WTC11 (cell line): ENCODE measurements around the gene MEA1. TPM values are rescaled to one million over a fixed set of nuclear protein-coding genes. Genes with fewer than 3 reads are reported as not detected.

Source experiments
- ATAC-seq: fragments of 200-7000 bp; cut with Tn5 transposase; 2 replicates; pipeline ENCODE4 v1.10.0; 2021; ENCODE audit warnings: mild to moderate bottlenecking, moderate library complexity
- CTCF ChIA-PET: fragments of 300-600 bp; sonication (Branson Sonifier 250); formaldehyde crosslinking; loops from one replicate; lab custom pipeline; 2021; ENCODE audit warnings: antibody characterized with exemption; lab: Charles Lee
- POLR2A ChIA-PET: fragments of 350-600 bp; sonication (Branson Sonifier 250); formaldehyde crosslinking; loops from one replicate; lab custom pipeline; 2021; ENCODE audit warnings: antibody characterized with exemption; lab: Charles Lee
- DNase-seq: peaks from one replicate; pipeline ENCODE4 v3.0.0; 2021; ENCODE audit warnings: low spot score
- H3K27ac Mint-ChIP-seq: 2 replicates; pipeline ENCODE4 v1.8.0; 2021; ENCODE audit warnings: mixed read lengths
- H3K27me3 Mint-ChIP-seq: 2 replicates; pipeline ENCODE4 v1.8.0; 2021; ENCODE audit warnings: low read depth, mild to moderate bottlenecking, moderate library complexity, mixed read lengths
- H3K36me3 Mint-ChIP-seq: 2 replicates; pipeline ENCODE4 v1.8.0; 2021; ENCODE audit warnings: mixed read lengths
- H3K4me1 Mint-ChIP-seq: 2 replicates; pipeline ENCODE4 v1.8.0; 2022; ENCODE audit warnings: mixed read lengths
- H3K4me3 Mint-ChIP-seq: 2 replicates; pipeline ENCODE4 v1.8.0; 2021; ENCODE audit warnings: mild to moderate bottlenecking, moderate library complexity, mixed read lengths
- H3K9me3 Mint-ChIP-seq: 2 replicates; pipeline ENCODE4 v1.8.0; 2021; ENCODE audit warnings: mixed read lengths
- AFF4 ChIP-seq: sonication (generic); formaldehyde crosslinking; IDR thresholded peaks from 2 replicates; pipeline ENCODE4 v1.8.1; 2023; ENCODE audit warnings: mild to moderate bottlenecking, missing genetic modification reagents, borderline replicate concordance
- ARID4B ChIP-seq: sonication (generic); formaldehyde crosslinking; IDR thresholded peaks from 2 replicates; pipeline ENCODE4 v1.8.0; 2023; ENCODE audit warnings: missing genetic modification reagents, mild to moderate bottlenecking, borderline replicate concordance
- E2F1 ChIP-seq: sonication (generic); formaldehyde crosslinking; IDR thresholded peaks from 2 replicates; pipeline ENCODE4 v1.8.0; 2022; ENCODE audit warnings: mild to moderate bottlenecking, missing genetic modification reagents
- EMX1 ChIP-seq: fragments of 250-450 bp; sonication (Bioruptor Pico); IDR thresholded peaks from 2 replicates; pipeline ENCODE4 v1.8.0; 2021; ENCODE audit warnings: mild to moderate bottlenecking
- ESRRA ChIP-seq: sonication (generic); formaldehyde crosslinking; IDR thresholded peaks from 2 replicates; pipeline ENCODE4 v1.8.1; 2022; ENCODE audit warnings: mild to moderate bottlenecking, missing genetic modification reagents, borderline replicate concordance
- HMGXB4 ChIP-seq: sonication (generic); formaldehyde crosslinking; IDR thresholded peaks from 2 replicates; pipeline ENCODE4 v1.8.1; 2023; ENCODE audit warnings: mild to moderate bottlenecking, moderate library complexity, missing genetic modification reagents
- SMAD4 ChIP-seq: sonication (generic); formaldehyde crosslinking; IDR thresholded peaks from 2 replicates; pipeline ENCODE4 v1.8.0; 2022; ENCODE audit warnings: mild to moderate bottlenecking, missing genetic modification reagents
- SP1 ChIP-seq: sonication (generic); formaldehyde crosslinking; conservative IDR thresholded peaks from 2 replicates; pipeline ENCODE4 v1.8.1; 2022; ENCODE audit warnings: missing genetic modification reagents
- TEAD4 ChIP-seq: sonication (generic); formaldehyde crosslinking; IDR thresholded peaks from 2 replicates; pipeline ENCODE4 v1.8.0; 2022; ENCODE audit warnings: mild to moderate bottlenecking, missing genetic modification reagents
- ZNF532 ChIP-seq: fragments of 250-450 bp; sonication (Bioruptor Pico); IDR thresholded peaks from 2 replicates; pipeline ENCODE4 v1.9.0; 2021; ENCODE audit warnings: mild to moderate bottlenecking, borderline replicate concordance
- total RNA-seq: library from RNA; stranded (reverse); gene quantifications from 3 replicates; pipeline ENCODE4 v1.2.3, GENCODE V29; 2021
- TF ChIP-seq, protein P1 (sequence below): sonication (generic); formaldehyde crosslinking; IDR thresholded peaks from 2 replicates; pipeline ENCODE4 v1.8.1; 2023; ENCODE audit warnings: mild to moderate bottlenecking, missing genetic modification reagents

The MEA1 gene
- total RNA-seq, 1 experiment from 2014 or later = 85.0 TPM

DNA sequence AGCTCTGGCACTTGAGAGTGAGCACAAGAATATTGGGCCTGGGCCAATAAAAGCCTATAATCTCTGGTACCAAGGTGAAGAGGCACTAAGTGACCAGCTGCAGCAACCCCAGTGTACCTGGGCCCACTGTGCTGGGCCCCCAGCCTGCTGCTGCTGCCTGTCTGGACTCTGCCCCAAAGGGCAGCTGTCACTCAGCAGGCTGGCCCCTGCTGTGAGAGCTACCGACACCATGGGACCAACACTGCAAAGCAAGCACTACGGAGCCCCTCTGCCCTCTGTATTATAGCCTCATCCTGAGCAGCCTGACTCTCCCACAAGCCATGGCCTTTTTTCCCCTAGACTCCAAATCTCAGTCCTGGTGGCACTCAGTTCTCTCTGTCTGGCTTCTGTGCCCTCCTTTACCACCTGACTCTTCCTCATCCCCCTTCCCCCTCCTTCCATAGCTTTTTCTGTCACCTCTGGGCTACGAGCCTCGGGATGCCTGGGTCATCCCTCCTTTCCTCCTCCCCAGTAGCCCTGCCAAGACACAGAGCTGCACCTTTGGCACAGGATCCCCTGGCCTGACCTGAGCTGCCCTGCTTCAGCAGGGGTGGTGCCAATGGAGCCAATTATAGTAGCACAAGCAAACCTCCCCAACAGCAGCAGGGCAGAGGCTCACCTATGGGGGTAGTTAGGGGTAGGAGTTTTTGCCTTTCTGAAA, 21.9 kb upstream of the MEA1 start:
- CTCF ChIA-PET = interaction anchor here (1.0 to 2.5 kb wide), 3 partner anchors 14 to 108 kb away, joined by 3 to 10 read pairs (median 6); partner anchors contain the start of genes KLHDC3, MEA1 and RRP36

More for the DNA sequence above, 21.9 kb upstream of the MEA1 start:
- Mint-ChIP-seq H3K4me3 (no peak overlapping the region), H3K27me3 (no peaks in the 10 kb centered on the region), H3K4me1 (no peaks in the 10 kb centered on the region), H3K9me3 (no peaks in the 10 kb centered on the region), H3K36me3 (peaks cover 49% of the 10 kb centered on the region), H3K27ac (no peak overlapping the region)
- ATAC-seq = no peak
- DNase-seq = no peak
- POLR2A ChIA-PET = interaction anchor here (0.9 to 1.7 kb wide), 2 partner anchors 15 to 18 kb away, joined by 3 read pairs; partner anchors contain the start of gene CUL7
- TF ChIP-seq E2F1 (CRISPR knock-in tag) = no peak
- TF ChIP-seq ARID4B (CRISPR knock-in tag) = no peak
- no peak for TF ChIP-seq AFF4
- no peak for TF ChIP-seq SMAD4 (CRISPR knock-in tag)
- no peak for TF ChIP-seq TEAD4 (CRISPR knock-in tag)
- TF ChIP-seq EMX1 = no peak
- no peak for TF ChIP-seq SP1 (CRISPR knock-in tag)
- TF ChIP-seq HMGXB4 (CRISPR knock-in tag) = no peak
- TF ChIP-seq ESRRA (CRISPR knock-in tag) = no peak
- TF ChIP-seq ZNF532 (CRISPR knock-in tag) = no peak
- TF ChIP-seq, protein P1, sequence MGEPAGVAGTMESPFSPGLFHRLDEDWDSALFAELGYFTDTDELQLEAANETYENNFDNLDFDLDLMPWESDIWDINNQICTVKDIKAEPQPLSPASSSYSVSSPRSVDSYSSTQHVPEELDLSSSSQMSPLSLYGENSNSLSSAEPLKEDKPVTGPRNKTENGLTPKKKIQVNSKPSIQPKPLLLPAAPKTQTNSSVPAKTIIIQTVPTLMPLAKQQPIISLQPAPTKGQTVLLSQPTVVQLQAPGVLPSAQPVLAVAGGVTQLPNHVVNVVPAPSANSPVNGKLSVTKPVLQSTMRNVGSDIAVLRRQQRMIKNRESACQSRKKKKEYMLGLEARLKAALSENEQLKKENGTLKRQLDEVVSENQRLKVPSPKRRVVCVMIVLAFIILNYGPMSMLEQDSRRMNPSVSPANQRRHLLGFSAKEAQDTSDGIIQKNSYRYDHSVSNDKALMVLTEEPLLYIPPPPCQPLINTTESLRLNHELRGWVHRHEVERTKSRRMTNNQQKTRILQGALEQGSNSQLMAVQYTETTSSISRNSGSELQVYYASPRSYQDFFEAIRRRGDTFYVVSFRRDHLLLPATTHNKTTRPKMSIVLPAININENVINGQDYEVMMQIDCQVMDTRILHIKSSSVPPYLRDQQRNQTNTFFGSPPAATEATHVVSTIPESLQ (CRISPR knock-in tag) = no peak
